PC-9 (cell line): ENCODE results near the gene CEP57L1. TPM values are rescaled to one million over a fixed set of nuclear protein-coding genes. Genes with fewer than 3 reads are reported as not detected.
"Not testable (repeated sequence)": the region's sequence is repeated elsewhere in the genome, so short reads cannot be mapped to it uniquely, and the experiment has no call there.

Source experiments
- BruUV-seq: library from RNA; stranded (reverse); fragments of 400-500 nt; replicated peaks from 2 replicates; lab custom pipeline; 2021; lab: Mats Ljungman, UMichigan
- CTCF ChIA-PET: fragments of 300-600 bp; sonication (Branson Sonifier 250); formaldehyde crosslinking; loops from one replicate; lab custom pipeline; 2022; ENCODE audit warnings: antibody characterized with exemption; lab: Charles Lee
- POLR2A ChIA-PET: fragments of 300-600 bp; sonication (Branson Sonifier 250); formaldehyde crosslinking; loops from one replicate; lab custom pipeline; 2022; ENCODE audit warnings: antibody characterized with exemption; ENCODE audit not compliant: unreplicated experiment; lab: Charles Lee
- DNase-seq, 2 experiments: peaks; one replicate each; pipeline versions ENCODE4 v3.0.0 to v3.0.0-alpha.2; 2015 to 2022; ENCODE audit warnings: mixed read lengths in 1 of 2
- H2AFZ ChIP-seq: fragments of 200-600 bp; sonication (generic); 2 replicates; pipeline ENCODE4 v1.8.1; 2017; ENCODE audit warnings: antibody characterized with exemption
- H3F3A ChIP-seq: fragments of 200-600 bp; sonication (generic); 2 replicates; pipeline ENCODE4 v1.8.1; 2017; ENCODE audit warnings: antibody characterized with exemption, mild to moderate bottlenecking, low read depth; ENCODE audit not compliant: insufficient read depth
- H3K27ac ChIP-seq: fragments of 200-600 bp; sonication (generic); 2 replicates; pipeline ENCODE4 v1.6.1; 2016; ENCODE audit warnings: mixed run types
- H3K27me3 ChIP-seq: fragments of 200-600 bp; sonication (generic); 2 replicates; pipeline ENCODE4 v1.6.1; 2016; ENCODE audit warnings: low read depth, mixed run types; ENCODE audit not compliant: insufficient read depth
- H3K36me3 ChIP-seq: fragments of 200-600 bp; sonication (generic); 2 replicates; pipeline ENCODE4 v1.6.1; 2016; ENCODE audit warnings: low read depth, mixed run types
- H3K4me1 ChIP-seq: fragments of 200-600 bp; sonication (generic); replicated peaks from 2 replicates; pipeline ENCODE4 v1.6.1; 2016; ENCODE audit warnings: mixed run types; ENCODE audit not compliant: insufficient read depth
- H3K4me2 ChIP-seq: fragments of 200-600 bp; sonication (generic); 2 replicates; pipeline ENCODE4 v1.6.1; 2017; ENCODE audit warnings: mixed run types
- H3K4me3 ChIP-seq: fragments of 200-600 bp; sonication (generic); 2 replicates; pipeline ENCODE4 v1.6.1; 2016; ENCODE audit warnings: mixed run types
- H3K79me2 ChIP-seq: fragments of 200-600 bp; sonication (generic); 2 replicates; pipeline ENCODE4 v1.6.1; 2017; ENCODE audit warnings: low read depth, mixed run types
- H3K9me2 ChIP-seq: fragments of 200-600 bp; sonication (generic); 2 replicates; pipeline ENCODE4 v1.8.1; 2017; ENCODE audit warnings: mild to moderate bottlenecking; ENCODE audit not compliant: insufficient read depth
- H3K9me3 ChIP-seq: fragments of 200-600 bp; sonication (generic); 2 replicates; pipeline ENCODE4 v1.8.1; 2016; ENCODE audit warnings: low read depth; ENCODE audit not compliant: insufficient read depth
- H4K20me1 ChIP-seq: fragments of 200-600 bp; sonication (generic); 2 replicates; pipeline ENCODE4 v1.8.1; 2017; ENCODE audit not compliant: insufficient read depth
- CTCF ChIP-seq: fragments of 200-600 bp; sonication (generic); conservative IDR thresholded peaks from 2 replicates; pipeline ENCODE4 v1.6.1; 2017; ENCODE audit warnings: mixed run types, antibody characterized with exemption, mild to moderate bottlenecking, moderate library complexity
- EZH2 ChIP-seq: fragments of 200-600 bp; sonication (generic); IDR thresholded peaks from 2 replicates; pipeline ENCODE4 v1.8.0; 2017; ENCODE audit warnings: antibody characterized with exemption, low read depth
- intact Hi-C: fragments of 100-400 bp; cut with micrococcal nuclease; formaldehyde crosslinking; loops from one replicate; pipeline ENCODE4 v1.10.0; 2022; ENCODE audit not compliant: unreplicated experiment
- total RNA-seq: library from RNA; stranded (reverse); gene quantifications from 2 replicates; pipeline ENCODE4 v1.2.3, GENCODE V29; 2021

The CEP57L1 gene
- total RNA-seq, 1 experiment from 2014 or later = 18.3 TPM

GRCh38 chr6:109139109-109139508 lies 43.8 kb downstream of the CEP57L1 start:
- Histone ChIP-seq H2AFZ (peak overlapping the region; percentile 57), H3K4me2 (peak overlapping the region; percentile 12), H3K4me1 (peaks cover 14% of the 10 kb centered on the region), H3K4me3 (no peak overlapping the region), H3K79me2 (no peaks in the 10 kb centered on the region), H3K9me3 (no peaks in the 10 kb centered on the region; the same call in 1 of the 2 replicates), H3F3A (peaks cover 21% of the 10 kb centered on the region; the same call in 1 of the 2 replicates), H3K9me2 (no peaks in the 10 kb centered on the region), H3K36me3 (no peaks in the 10 kb centered on the region; the same call in 1 of the 2 replicates), H4K20me1 (no peaks in the 10 kb centered on the region), H3K27ac (peak overlapping the region; percentile 73), H3K27me3 (no peaks in the 10 kb centered on the region)
- no peak for TF ChIP-seq EZH2
- no peak for TF ChIP-seq CTCF
- no TSS peak for BruUV-seq
- intact Hi-C loops = no loop called here
- ChIA-PET CTCF (no interaction called here), POLR2A (no interaction called here)
- peak; percentile 39 to 54 for DNase-seq

- DNase-seq, H2AFZ ChIP-seq, H3K79me2 ChIP-seq, H3K27me3 ChIP-seq, CTCF ChIA-PET, H3K4me2 ChIP-seq, H3K9me3 ChIP-seq, H3K4me3 ChIP-seq, POLR2A ChIA-PET, H3K36me3 ChIP-seq, H3K27ac ChIP-seq, H3K9me2 ChIP-seq, BruUV-seq, intact Hi-C loops, H4K20me1 ChIP-seq: not testable (repeated sequence)
- peaks cover 14% of the 10 kb centered on the region for H3K4me1 ChIP-seq
- H3F3A ChIP-seq = peaks cover 21% of the 10 kb centered on the region; the same call in 1 of the 2 replicates
Measured at GRCh38 chr6:109142067-109142466, 46.8 kb downstream of the CEP57L1 start.

- no TSS peak for BruUV-seq
- Histone ChIP-seq H3K36me3 (no peaks in the 10 kb centered on the region; the same call in 1 of the 2 replicates), H3K9me3 (no peaks in the 10 kb centered on the region; the same call in 1 of the 2 replicates), H3K27ac (no peak overlapping the region), H3K79me2 (no peaks in the 10 kb centered on the region), H3K27me3 (no peaks in the 10 kb centered on the region), H3K4me1 (peaks cover 14% of the 10 kb centered on the region), H4K20me1 (no peaks in the 10 kb centered on the region), H3K4me2 (no peak overlapping the region), H3K4me3 (no peak overlapping the region), H3K9me2 (no peaks in the 10 kb centered on the region), H2AFZ (no peak overlapping the region), H3F3A (peaks cover 11% of the 10 kb centered on the region; the same call in 1 of the 2 replicates)
- no peak for TF ChIP-seq CTCF
- no peak for TF ChIP-seq EZH2
- no peak for DNase-seq
- intact Hi-C loops = no loop called here
- POLR2A ChIA-PET = no interaction called here
- CTCF ChIA-PET = no interaction called here
Measured at GRCh38 chr6:109143191-109143590, 47.9 kb downstream of the CEP57L1 start.

- CTCF ChIA-PET, H3K4me2 ChIP-seq, BruUV-seq, H3F3A ChIP-seq, H3K9me2 ChIP-seq, POLR2A ChIA-PET, H3K36me3 ChIP-seq, H3K79me2 ChIP-seq, intact Hi-C loops, H3K9me3 ChIP-seq, H4K20me1 ChIP-seq, DNase-seq, H3K27me3 ChIP-seq, H3K4me1 ChIP-seq, H2AFZ ChIP-seq, H3K27ac ChIP-seq, H3K4me3 ChIP-seq: not testable (repeated sequence)
Measured at GRCh38 chr6:109148251-109148650, 52.9 kb downstream of the CEP57L1 start.

- H3F3A ChIP-seq, H4K20me1 ChIP-seq, intact Hi-C loops, H3K36me3 ChIP-seq, H3K4me2 ChIP-seq, POLR2A ChIA-PET, H3K9me2 ChIP-seq, H3K4me1 ChIP-seq, BruUV-seq, H3K27ac ChIP-seq, H3K9me3 ChIP-seq, H3K27me3 ChIP-seq, CTCF ChIA-PET, H2AFZ ChIP-seq, H3K79me2 ChIP-seq, H3K4me3 ChIP-seq, DNase-seq: not testable (repeated sequence)
Measured at GRCh38 chr6:109148716-109149115, 53.4 kb downstream of the CEP57L1 start.
